GM23248 (cell line): ENCODE results near the gene MYOM3. TPM values are rescaled to one million over a fixed set of nuclear protein-coding genes. Genes with fewer than 3 reads are reported as not detected.
A peak's percentile ranks its signal among the peaks of the same experiment; 100 is the strongest.

Experiments used
- DNase-seq: peaks from one replicate; pipeline ENCODE4 v3.0.0-alpha.2; 2015
- H2AFZ ChIP-seq: fragments of 200-600 bp; sonication (generic); 2 replicates; pipeline ENCODE4 v1.6.1; 2016; ENCODE audit warnings: antibody characterized with exemption
- H3F3A ChIP-seq: fragments of 200-600 bp; sonication (generic); 2 replicates; pipeline ENCODE4 v1.6.1; 2016; ENCODE audit warnings: mild to moderate bottlenecking, antibody characterized with exemption, mixed run types; ENCODE audit not compliant: insufficient read depth
- H3K27ac ChIP-seq: fragments of 200-600 bp; sonication (generic); 2 replicates; pipeline ENCODE4 v1.5.1; 2016; ENCODE audit warnings: mild to moderate bottlenecking
- H3K27me3 ChIP-seq: fragments of 200-600 bp; sonication (generic); replicated peaks from 2 replicates; pipeline ENCODE4 v1.6.1; 2016; ENCODE audit warnings: mild to moderate bottlenecking; ENCODE audit not compliant: insufficient read depth
- H3K36me3 ChIP-seq: fragments of 200-600 bp; sonication (generic); 2 replicates; pipeline ENCODE4 v1.6.1; 2016; ENCODE audit warnings: low read depth, mild to moderate bottlenecking
- H3K4me1 ChIP-seq: fragments of 200-600 bp; sonication (generic); 2 replicates; pipeline ENCODE4 v1.6.1; 2016; ENCODE audit warnings: mild to moderate bottlenecking; ENCODE audit not compliant: insufficient read depth
- H3K4me2 ChIP-seq: fragments of 200-600 bp; sonication (generic); one replicate; pipeline ENCODE4 v1.6.1; 2016; ENCODE audit warnings: mild to moderate bottlenecking; ENCODE audit not compliant: unreplicated experiment
- H3K4me3 ChIP-seq: fragments of 200-600 bp; sonication (generic); 2 replicates; pipeline ENCODE4 v1.5.1; 2016; ENCODE audit warnings: mild to moderate bottlenecking
- H3K79me2 ChIP-seq: fragments of 200-600 bp; sonication (generic); 2 replicates; pipeline ENCODE4 v1.6.1; 2016; ENCODE audit warnings: mild to moderate bottlenecking; ENCODE audit not compliant: insufficient read depth
- H3K9ac ChIP-seq: fragments of 200-600 bp; sonication (generic); 2 replicates; pipeline ENCODE4 v1.6.1; 2016; ENCODE audit warnings: mild to moderate bottlenecking
- H3K9me2 ChIP-seq: fragments of 200-600 bp; sonication (generic); 2 replicates; pipeline ENCODE4 v1.6.1; 2016; ENCODE audit warnings: mixed run types, mild to moderate bottlenecking, moderate library complexity; ENCODE audit not compliant: insufficient read depth
- H3K9me3 ChIP-seq: fragments of 200-600 bp; sonication (generic); one replicate; pipeline ENCODE4 v1.6.1; 2017; ENCODE audit warnings: low read depth
- H4K20me1 ChIP-seq: fragments of 200-600 bp; sonication (generic); 2 replicates; pipeline ENCODE4 v1.6.0; 2016; ENCODE audit not compliant: insufficient read depth
- EZH2 ChIP-seq: fragments of 200-600 bp; sonication (generic); IDR thresholded peaks from 2 replicates; pipeline ENCODE4 v1.6.1; 2018; ENCODE audit warnings: antibody characterized with exemption, mild to moderate bottlenecking; ENCODE audit not compliant: insufficient read depth, poor library complexity, severe bottlenecking
- EZH2phosphoT487 ChIP-seq: fragments of 200-600 bp; sonication (generic); IDR thresholded peaks from 2 replicates; pipeline ENCODE4 v1.6.1; 2018; ENCODE audit warnings: antibody characterized with exemption, moderate library complexity, mild to moderate bottlenecking, low read depth; ENCODE audit not compliant: insufficient read depth
- WGBS, 2 experiments: methylation state at CpG; one replicate each; pipeline ENCODE4 v1.1.6; 2015 to 2017; ENCODE audit warnings: low lambda C conversion rate in 2 of 2, low coverage in 1 of 2; ENCODE audit errors: missing lambda C conversion rate in 2 of 2; 5-methylcytosine and 5-hydroxymethylcytosine counted together
- in situ Hi-C: fragments of 300-500 bp; cut with MboI; formaldehyde crosslinking; loops from 2 replicates; pipeline ENCODE4 v1.15.0; 2020
- polyA plus RNA-seq: library from polyadenylated mRNA; unstranded; fragments of >200 nt; fragmentation: Nextera tagmentation; extraction: Ambion mirVana; gene quantifications from 2 replicates; pipeline ENCODE4 v1.2.1, GENCODE V29; 2016
- total RNA-seq: library from RNA; depleted of rRNA; stranded (reverse); fragments of >200 nt; shearing (Covaris generic); gene quantifications from 2 replicates; pipeline ENCODE4 v1.2.3, GENCODE V29; 2014

The MYOM3 gene
- total and polyA plus RNA-seq, 2 experiments from 2014 or later, result 1.2 to 1.4 TPM

- Histone ChIP-seq H3K4me2 (no peak overlapping the region), H4K20me1 (no peaks in the 10 kb centered on the region), H3F3A (peaks cover 3% of the 10 kb centered on the region; the same call in 1 of the 2 replicates), H3K4me1 (peaks cover 9% of the 10 kb centered on the region), H3K9me2 (no peaks in the 10 kb centered on the region), H3K9ac (no peak overlapping the region), H3K36me3 (no peaks in the 10 kb centered on the region), H3K4me3 (no peak overlapping the region), H3K27me3 (peaks cover 12% of the 10 kb centered on the region), H3K79me2 (no peaks in the 10 kb centered on the region), H3K27ac (no peak overlapping the region), H3K9me3 (no peaks in the 10 kb centered on the region), H2AFZ (no peak overlapping the region)
- in situ Hi-C loops, result no loop called here
- TF ChIP-seq EZH2phosphoT487, result no peak
- no peak for TF ChIP-seq EZH2
- DNase-seq, result no peak
- WGBS, 2 experiments, result 88 to 92% methylated on average over 9 of the region's 9 CpGs
Measured at GRCh38 chr1:24147194-24147593, 35.3 kb upstream of the MYOM3 start.

DNA sequence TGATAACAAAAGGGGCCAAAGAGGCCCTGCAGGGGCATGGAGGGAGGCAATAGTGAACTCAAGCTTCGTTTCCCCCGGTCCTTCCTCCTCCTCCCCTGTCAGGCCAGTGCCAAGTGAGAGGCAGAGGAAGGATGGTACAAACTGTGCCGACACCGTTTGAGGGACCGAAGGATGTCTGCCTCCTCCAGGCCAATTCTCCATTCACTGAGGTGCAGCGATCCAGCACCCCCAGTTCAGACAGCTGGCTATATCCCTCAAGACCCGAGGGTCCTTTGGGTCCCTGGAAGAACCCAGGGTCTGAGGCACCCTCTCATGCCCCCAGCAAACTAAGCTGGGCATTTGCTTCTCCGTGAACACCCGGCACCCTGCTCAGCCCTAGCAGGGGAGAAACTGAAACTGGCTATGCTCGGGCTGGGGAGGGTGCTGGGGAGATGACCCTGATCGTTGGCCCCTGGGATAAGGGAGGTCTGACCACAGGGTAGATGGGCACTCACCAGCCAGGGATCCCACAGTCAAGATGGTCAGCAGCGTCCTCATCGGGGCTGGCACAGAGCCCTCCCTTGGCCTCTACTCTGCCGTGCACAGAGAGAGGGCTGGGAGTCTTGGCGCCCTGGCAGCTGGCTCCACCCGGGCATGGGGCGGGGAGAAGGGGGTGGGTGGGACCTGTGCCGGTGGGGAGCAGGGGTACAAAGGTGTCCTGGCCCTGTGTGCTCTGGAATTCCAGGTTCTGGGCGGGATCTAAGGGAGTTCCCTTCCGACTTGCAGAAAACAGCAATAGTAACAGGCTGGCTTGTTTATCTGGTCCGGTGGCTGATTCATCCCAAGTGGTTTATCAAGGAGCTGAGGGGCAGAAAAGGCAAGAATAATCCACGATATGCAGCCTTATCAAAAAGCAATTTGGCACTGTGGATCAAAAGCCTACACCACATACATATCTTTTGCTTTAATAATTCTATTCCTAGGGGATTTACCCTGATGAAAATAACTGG, 30.9 kb upstream of the MYOM3 start, which contains the start of gene IL22RA1:
TSS of gene IL22RA1 (minus strand) at position 595 of the 989 bp plus-strand sequence. CDS start at position 537, 58 bp downstream.
- DNase-seq, result peak; percentile 65

DNA sequence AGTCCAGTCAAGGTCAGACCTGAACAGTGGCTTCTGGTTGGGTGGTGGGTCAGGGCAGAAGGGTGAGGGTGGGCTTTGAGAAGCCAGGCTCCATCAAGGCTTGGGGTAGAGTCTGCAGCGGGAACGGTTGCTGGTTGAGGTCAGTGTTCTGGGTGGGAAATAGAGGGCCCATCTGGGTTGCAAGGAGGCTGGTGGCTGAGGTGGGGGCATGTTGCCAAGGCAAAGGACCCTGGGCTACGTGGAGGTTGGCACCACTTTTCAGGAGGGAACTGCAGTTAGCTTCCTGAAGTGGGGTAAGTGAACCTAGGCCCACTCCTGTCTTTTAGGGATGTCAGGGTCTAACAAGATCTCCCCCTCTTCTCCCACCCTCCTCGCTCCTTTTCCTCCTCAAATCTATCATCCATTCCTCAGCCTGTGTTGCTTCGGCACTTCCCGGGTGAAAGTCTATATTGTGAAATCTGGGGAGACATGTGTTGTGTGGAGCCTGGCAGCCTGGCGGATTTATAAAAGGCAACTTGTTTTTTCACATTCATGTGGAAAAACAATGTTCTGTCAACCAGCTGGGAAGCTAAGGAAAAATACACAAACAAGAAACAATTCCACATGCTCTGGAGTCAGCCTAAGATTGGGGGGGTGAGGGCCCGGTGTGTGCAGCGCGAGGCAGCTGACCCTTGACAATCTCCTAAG, 29.5 kb upstream of the MYOM3 start:
- in situ Hi-C loops, result no loop called here
- no peaks in the 10 kb centered on the region for H4K20me1 ChIP-seq
- no peaks in the 10 kb centered on the region for H3F3A ChIP-seq
- H3K79me2 ChIP-seq, result no peaks in the 10 kb centered on the region
- no peak overlapping the region for H3K27ac ChIP-seq
- no peaks in the 10 kb centered on the region; the same call in 1 of the 2 replicates for H3K27me3 ChIP-seq
- no peak overlapping the region for H3K4me2 ChIP-seq
- WGBS, 2 experiments, result 59 to 69% methylated on average over 10 of the region's 10 CpGs
- H3K4me3 ChIP-seq, result no peak overlapping the region
- no peaks in the 10 kb centered on the region for H3K9me3 ChIP-seq
- H3K4me1 ChIP-seq, result no peaks in the 10 kb centered on the region
- no peaks in the 10 kb centered on the region for H3K36me3 ChIP-seq
- no peak for TF ChIP-seq EZH2phosphoT487
- TF ChIP-seq EZH2, result no peak
- H3K9ac ChIP-seq, result no peak overlapping the region
- H3K9me2 ChIP-seq, result no peaks in the 10 kb centered on the region
- DNase-seq, result no peak
- H2AFZ ChIP-seq, result no peak overlapping the region

More for the DNA sequence above, 30.9 kb upstream of the MYOM3 start, which contains the start of gene IL22RA1:
- H3K4me3 ChIP-seq, result peak within 1 kb of the TSS; percentile 75
- no peaks in the 10 kb centered on the region for H3K9me3 ChIP-seq
- WGBS, 2 experiments, result 6 to 8% methylated on average over 20 to 22 of the region's 22 CpGs
- H3K27ac ChIP-seq, result no peak within 1 kb of the TSS
- H3K27me3 ChIP-seq, result no peaks in the 10 kb centered on the region; the same call in 1 of the 2 replicates
- no peaks in the 10 kb centered on the region for H3K9me2 ChIP-seq
- H3F3A ChIP-seq, result no peaks in the 10 kb centered on the region
- no peaks in the 10 kb centered on the region for H3K4me1 ChIP-seq
- peak within 1 kb of the TSS; percentile 61 for H3K9ac ChIP-seq
- TF ChIP-seq EZH2 (no peak), EZH2phosphoT487 (no peak)
- H2AFZ ChIP-seq, result peak within 1 kb of the TSS; percentile 81
- in situ Hi-C loops, result no loop called here
- no peaks in the 10 kb centered on the region for H4K20me1 ChIP-seq
- H3K79me2 ChIP-seq, result no peaks in the 10 kb centered on the region
- no peaks in the 10 kb centered on the region for H3K36me3 ChIP-seq
- H3K4me2 ChIP-seq, result peak within 1 kb of the TSS; percentile 83

- Histone ChIP-seq H3K9me3 (no peaks in the 10 kb centered on the region), H3K9me2 (no peaks in the 10 kb centered on the region), H3K4me1 (no peaks in the 10 kb centered on the region), H3K79me2 (no peaks in the 10 kb centered on the region), H3K27me3 (no peaks in the 10 kb centered on the region; the same call in 1 of the 2 replicates), H3K9ac (no peak overlapping the region), H3K27ac (no peak overlapping the region), H3K4me3 (no peak overlapping the region), H3K36me3 (no peaks in the 10 kb centered on the region), H4K20me1 (no peaks in the 10 kb centered on the region), H2AFZ (no peak overlapping the region), H3F3A (no peaks in the 10 kb centered on the region), H3K4me2 (no peak overlapping the region)
- in situ Hi-C loops, result no loop called here
- no peak for DNase-seq
- TF ChIP-seq EZH2phosphoT487 (no peak), EZH2 (no peak)
- 86 to 89% methylated on average over 15 to 17 of the region's 17 CpGs for WGBS, 2 experiments
Measured at GRCh38 chr1:24140741-24141181, 28.8 kb upstream of the MYOM3 start.
